HEK293 (cell line): Measurements from ENCODE around the gene INPP5B.

Experiments
- ZNF24 ChIP-seq: fragments of 450-650 bp; formaldehyde crosslinking; IDR thresholded peaks from 2 replicates; pipeline ENCODE4 v1.5.1; 2016; ENCODE audit warnings: missing biosample characterization, missing genetic modification characterization
- ZNF366 ChIP-seq: fragments of 450-650 bp; formaldehyde crosslinking; conservative IDR thresholded peaks from 2 replicates; pipeline ENCODE4 v1.5.1; 2016; ENCODE audit warnings: missing biosample characterization, missing genetic modification characterization

- TF ChIP-seq ZNF366 (tag by site-specific recombination) (no peak), ZNF24 (tag by site-specific recombination) (no peak)
Measured at GRCh38 chr1:37923551-37923889, 23.3 kb downstream of the INPP5B start.
